GM23338 (cell line): ENCODE measurements around the gene GCLM. TPM values are rescaled to one million over a fixed set of nuclear protein-coding genes. Genes with fewer than 3 reads are reported as not detected.

ENCODE experiments used
- ATAC-seq: fragments of 200-7000 bp; cut with Tn5 transposase; 3 replicates; pipeline ENCODE4 v1.9.1; 2020
- DNase-seq: peaks from one replicate; pipeline ENCODE4 v3.0.0-alpha.2; 2015; ENCODE audit warnings: low spot score
- H2AFZ ChIP-seq: fragments of 200-600 bp; sonication (generic); 2 replicates; pipeline ENCODE4 v1.8.0; 2016; ENCODE audit warnings: antibody characterized with exemption, mild to moderate bottlenecking, moderate library complexity
- H3F3A ChIP-seq: fragments of 200-600 bp; sonication (generic); replicated peaks from 2 replicates; pipeline ENCODE4 v1.8.0; 2017; ENCODE audit warnings: antibody characterized with exemption, mixed run types, low read depth
- H3K27ac ChIP-seq: fragments of 200-600 bp; sonication (generic); 2 replicates; pipeline ENCODE4 v1.6.1; 2016; ENCODE audit warnings: low read depth
- H3K27me3 ChIP-seq: fragments of 200-600 bp; sonication (generic); 2 replicates; pipeline ENCODE4 v1.8.0; 2016; ENCODE audit warnings: mild to moderate bottlenecking, mixed run types, moderate library complexity; ENCODE audit not compliant: insufficient read depth
- H3K36me3 ChIP-seq: fragments of 200-600 bp; sonication (generic); 2 replicates; pipeline ENCODE4 v1.8.0; 2016; ENCODE audit warnings: mild to moderate bottlenecking; ENCODE audit not compliant: insufficient read depth
- H3K4me1 ChIP-seq: fragments of 200-600 bp; sonication (generic); 2 replicates; pipeline ENCODE4 v1.8.0; 2016; ENCODE audit warnings: mild to moderate bottlenecking, moderate library complexity; ENCODE audit not compliant: insufficient read depth
- H3K4me2 ChIP-seq: fragments of 200-600 bp; sonication (generic); 2 replicates; pipeline ENCODE4 v1.7.1; 2017; ENCODE audit warnings: mixed run types
- H3K4me3 ChIP-seq: fragments of 200-600 bp; sonication (generic); 2 replicates; pipeline ENCODE4 v1.6.1; 2016; ENCODE audit warnings: mixed run types
- H3K79me2 ChIP-seq: fragments of 200-600 bp; sonication (generic); replicated peaks from 2 replicates; pipeline ENCODE4 v1.8.0; 2017; ENCODE audit warnings: mild to moderate bottlenecking; ENCODE audit not compliant: insufficient read depth
- H3K9me2 ChIP-seq: fragments of 200-600 bp; sonication (generic); 2 replicates; pipeline ENCODE4 v1.8.0; 2017; ENCODE audit not compliant: insufficient read depth
- H4K20me1 ChIP-seq: fragments of 200-600 bp; sonication (generic); replicated peaks from 2 replicates; pipeline ENCODE4 v1.8.0; 2017; ENCODE audit warnings: mild to moderate bottlenecking; ENCODE audit not compliant: insufficient read depth
- H3K27ac Mint-ChIP-seq: 2 replicates; pipeline ENCODE4 v1.8.0; 2020; ENCODE audit warnings: inconsistent platforms, mild to moderate bottlenecking, moderate library complexity, mixed read lengths
- H3K27me3 Mint-ChIP-seq: 3 replicates; pipeline ENCODE4 v1.8.0; 2022; ENCODE audit warnings: low read depth, mild to moderate bottlenecking, moderate library complexity, mixed read lengths, inconsistent platforms; ENCODE audit not compliant: insufficient read depth, poor library complexity
- H3K36me3 Mint-ChIP-seq: 3 replicates; pipeline ENCODE4 v1.8.0; 2021; ENCODE audit warnings: low read depth, mild to moderate bottlenecking, inconsistent platforms, moderate library complexity, mixed read lengths
- H3K4me1 Mint-ChIP-seq: 3 replicates; pipeline ENCODE4 v1.8.0; 2020; ENCODE audit warnings: mild to moderate bottlenecking, inconsistent platforms, mixed read lengths
- H3K4me3 Mint-ChIP-seq: 3 replicates; pipeline ENCODE4 v1.8.0; 2021; ENCODE audit warnings: moderate library complexity, mild to moderate bottlenecking, inconsistent platforms, mixed read lengths
- H3K9me3 Mint-ChIP-seq: 3 replicates; pipeline ENCODE4 v1.8.0; 2020; ENCODE audit warnings: moderate library complexity, mild to moderate bottlenecking, inconsistent platforms, mixed read lengths
- CREB1 ChIP-seq: fragments of 250-450 bp; sonication (Bioruptor Pico); IDR thresholded peaks from 2 replicates; pipeline ENCODE4 v1.5.0; 2020; ENCODE audit warnings: low read depth, mild to moderate bottlenecking, moderate library complexity
- CTCF ChIP-seq, 2 experiments: fragments of 200-600 bp in 1 of 2; sonication (generic) in 1 of 2; conservative IDR thresholded peaks; 2 replicates each; pipeline versions ENCODE4 v1.5.1 to v1.6.1; 2016 to 2017; ENCODE audit warnings: antibody characterized with exemption in 2 of 2, low read depth in 2 of 2, mild to moderate bottlenecking in 2 of 2, moderate library complexity in 1 of 2
- ETS1 ChIP-seq: IDR thresholded peaks from 2 replicates; pipeline ENCODE4 v1.6.1; 2016; ENCODE audit warnings: antibody characterized with exemption
- EZH2 ChIP-seq: fragments of 200-600 bp; sonication (generic); IDR thresholded peaks from one replicate; pipeline ENCODE4 v1.8.0; 2017; ENCODE audit warnings: antibody characterized with exemption, mild to moderate bottlenecking, low read depth; ENCODE audit not compliant: unreplicated experiment
- EZH2phosphoT487 ChIP-seq: fragments of 200-600 bp; sonication (generic); IDR thresholded peaks from one replicate; pipeline ENCODE4 v1.8.1; 2018; ENCODE audit warnings: antibody characterized with exemption; ENCODE audit not compliant: unreplicated experiment
- JUNB ChIP-seq: IDR thresholded peaks from one replicate; pipeline ENCODE4 v1.6.1; 2016; ENCODE audit warnings: antibody characterized with exemption; ENCODE audit not compliant: unreplicated experiment
- NANOG ChIP-seq: IDR thresholded peaks from 2 replicates; pipeline ENCODE4 v1.6.1; 2016; ENCODE audit warnings: antibody characterized with exemption, borderline replicate concordance
- POLR2AphosphoS5 ChIP-seq: IDR thresholded peaks from 2 replicates; pipeline ENCODE4 v1.6.1; 2016; ENCODE audit warnings: antibody characterized with exemption, low read depth
- REST ChIP-seq: IDR thresholded peaks from one replicate; pipeline ENCODE4 v1.6.1; 2018; ENCODE audit warnings: antibody characterized with exemption; ENCODE audit not compliant: unreplicated experiment
- STAT1 ChIP-seq: IDR thresholded peaks from one replicate; pipeline ENCODE4 v1.6.1; 2016; ENCODE audit warnings: antibody characterized with exemption; ENCODE audit not compliant: unreplicated experiment
- ZNF114 ChIP-seq: fragments of 250-450 bp; sonication (Bioruptor Pico); IDR thresholded peaks from 2 replicates; pipeline ENCODE4 v1.5.0; 2020; ENCODE audit warnings: mild to moderate bottlenecking, moderate library complexity
- ZNF331 ChIP-seq: fragments of 250-450 bp; sonication (Bioruptor Pico); IDR thresholded peaks from 2 replicates; pipeline ENCODE4 v1.5.0; 2020; ENCODE audit warnings: low read depth, mild to moderate bottlenecking, moderate library complexity
- ZNF462 ChIP-seq: fragments of 250-450 bp; sonication (Bioruptor Pico); IDR thresholded peaks from 2 replicates; pipeline ENCODE4 v1.5.0; 2020; ENCODE audit warnings: mild to moderate bottlenecking, moderate library complexity
- polyA plus RNA-seq: library from polyadenylated mRNA; unstranded; fragments of >200 nt; fragmentation: Nextera tagmentation; extraction: Ambion mirVana; gene quantifications from 2 replicates; pipeline ENCODE4 v1.2.1, GENCODE V29; 2016
- total RNA-seq: library from RNA; depleted of rRNA; stranded (reverse); fragments of >200 nt; shearing (Covaris generic); gene quantifications from 2 replicates; pipeline ENCODE4 v1.2.3, GENCODE V29; 2014

The GCLM gene
- total and polyA plus RNA-seq, 2 experiments from 2014 or later = 10.4 to 12.8 TPM

- peak overlapping the region; percentile 51 for H3K4me3 Mint-ChIP-seq
- H3K27me3 Mint-ChIP-seq = peaks cover 2% of the 10 kb centered on the region
- peak overlapping the region; percentile 36; the same call in 1 of the 2 replicates for H3K4me2 ChIP-seq
- H3K4me1 ChIP-seq = peaks cover 12% of the 10 kb centered on the region
- H2AFZ ChIP-seq = no peak overlapping the region
- peaks cover 35% of the 10 kb centered on the region for H3K79me2 ChIP-seq
- DNase-seq (no peak), ATAC-seq (no peak)
- no peaks in the 10 kb centered on the region for H3K9me3 Mint-ChIP-seq
- H3F3A ChIP-seq = 0 out of 2 replicates have a peak, but pooled peaks cover 5% of the 10 kb centered on the region
- peaks cover 25% of the 10 kb centered on the region for H4K20me1 ChIP-seq
- H3K27ac Mint-ChIP-seq = no peak overlapping the region; the same call in 1 of the 2 replicates
- H3K9me2 ChIP-seq = no peaks in the 10 kb centered on the region
- H3K4me3 ChIP-seq = 0 out of 2 replicates have a peak overlapping the region, but pooled peaks have one; percentile 3
- peaks cover 53% of the 10 kb centered on the region for H3K36me3 ChIP-seq
- H3K27me3 ChIP-seq = no peaks in the 10 kb centered on the region
- H3K36me3 Mint-ChIP-seq = peaks cover 58% of the 10 kb centered on the region
- no peak for TF ChIP-seq JUNB
- TF ChIP-seq STAT1 = no peak
- no peak for TF ChIP-seq ZNF331
- no peak for TF ChIP-seq ZNF114 (CRISPR knock-in tag)
- TF ChIP-seq CREB1 = no peak
- TF ChIP-seq CTCF (conservative IDR thresholded peaks at IDR 0.05; ENCODE audit: low read depth in 2 of 2) = no peak
- TF ChIP-seq EZH2phosphoT487 = no peak
- no peak for TF ChIP-seq ZNF462 (CRISPR knock-in tag)
- TF ChIP-seq POLR2AphosphoS5 = no peak
- TF ChIP-seq REST = no peak
- no peak for TF ChIP-seq ETS1
- TF ChIP-seq EZH2 = no peak
- TF ChIP-seq NANOG = no peak
- H3K27ac ChIP-seq = no peak overlapping the region
- peaks cover 13% of the 10 kb centered on the region for H3K4me1 Mint-ChIP-seq
Measured at GRCh38 chr1:93876244-93876643, 33.0 kb downstream of the GCLM start.
